PC-3 (cell line): ENCODE data around the gene ABTB2.

Experiments
- CTCF ChIP-seq: fragments of 300-600 bp; sonication (generic); conservative IDR thresholded peaks from 2 replicates; pipeline ENCODE4 v1.5.1; 2017; ENCODE audit warnings: antibody characterized with exemption, low read depth, mild to moderate bottlenecking, low read length
- EZH2 ChIP-seq: fragments of 300-600 bp; sonication (generic); IDR thresholded peaks from one replicate; pipeline ENCODE4 v1.6.1; 2017; ENCODE audit warnings: antibody characterized with exemption, mild to moderate bottlenecking, low read length; ENCODE audit not compliant: unreplicated experiment
- EZH2phosphoT487 ChIP-seq: fragments of 300-600 bp; sonication (generic); IDR thresholded peaks from 2 replicates; pipeline ENCODE4 v1.6.1; 2018; ENCODE audit warnings: mild to moderate bottlenecking, antibody characterized with exemption, low read length, borderline replicate concordance

DNA sequence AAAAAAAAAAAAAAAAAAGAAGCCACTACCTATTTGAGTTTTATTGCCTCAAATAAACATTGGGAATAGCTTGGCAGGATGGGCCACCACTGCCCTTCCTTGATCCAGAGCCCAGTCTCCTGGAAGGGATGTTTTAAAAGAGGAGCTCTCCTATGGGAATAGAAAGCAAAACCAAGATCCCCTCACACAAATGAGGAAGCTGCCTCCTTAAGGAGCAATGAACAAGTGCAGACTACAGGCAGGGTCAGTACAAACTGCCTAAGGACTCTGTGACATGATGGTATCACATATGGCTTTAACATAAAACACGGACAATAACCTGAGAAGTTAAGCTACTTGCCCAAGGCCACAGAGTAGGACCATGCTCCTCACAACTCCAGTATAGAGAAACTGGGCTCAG is 131.6 kb downstream of the ABTB2 start:
- TF ChIP-seq CTCF (no peak), EZH2phosphoT487 (no peak), EZH2 (no peak)
